T-cell (primary cell): ENCODE measurements around the gene NKX3-2. TPM values are rescaled to one million over a fixed set of nuclear protein-coding genes. Genes with fewer than 3 reads are reported as not detected.

ENCODE experiments used
- ATAC-seq, 4 experiments: fragments of 200-7000 bp in 3 of 4; fragments of 150-1000 bp in 1 of 4; cut with Tn5 transposase; replicated peaks in 1 of 4; 1 replicate in 3 of 4; 2 replicates in 1 of 4; pipeline ENCODE4 v1.10.0; 2021; ENCODE audit warnings: moderate library complexity in 3 of 4, mild to moderate bottlenecking in 2 of 4, moderate number of reproducible peaks in 1 of 4
- CTCF ChIA-PET, 2 donors: fragments of 300-600 bp; sonication (Branson Sonifier 250); formaldehyde crosslinking; loops; one replicate each; lab custom pipeline; 2022; ENCODE audit warnings: antibody characterized with exemption in 2 of 2; lab: Charles Lee
- POLR2A ChIA-PET, 2 donors: fragments of 300-600 bp; sonication (Branson Sonifier 250); formaldehyde crosslinking; loops; one replicate each; lab custom pipeline; 2022; ENCODE audit warnings: antibody characterized with exemption in 2 of 2; lab: Charles Lee
- DNase-seq, 35 experiments: peaks; one replicate each; pipeline versions ENCODE4 v3.0.0 to v3.0.0-alpha.2; 2013 to 2023
- H3K27ac ChIP-seq: one replicate; pipeline ENCODE4 v1.5.1; 2013; ENCODE audit warnings: low read length
- H3K27me3 ChIP-seq, 2 experiments: replicated peaks in 1 of 2; 1 replicate in 1 of 2; 2 replicates in 1 of 2; pipeline versions ENCODE4 v1.6.1 to v1.7.0; 2013; ENCODE audit warnings: low read length in 1 of 2, mixed read lengths in 1 of 2; ENCODE audit not compliant: control insufficient read depth in 2 of 2, insufficient read depth in 2 of 2; ENCODE audit errors: extremely low read depth in 1 of 2
- H3K36me3 ChIP-seq, 2 donors: 1 replicate in 1 of 2; 2 replicates in 1 of 2; pipeline versions ENCODE4 v1.6.1 to v1.7.0; 2013; ENCODE audit warnings: low read length in 1 of 2; ENCODE audit not compliant: control insufficient read depth in 2 of 2, insufficient read depth in 1 of 2; ENCODE audit errors: extremely low read depth in 1 of 2
- H3K4me1 ChIP-seq, 2 experiments: 1 replicate in 1 of 2; 2 replicates in 1 of 2; pipeline versions ENCODE4 v1.6.1 to v1.7.0; 2013; ENCODE audit warnings: low read length in 2 of 2, mixed read lengths in 1 of 2; ENCODE audit not compliant: insufficient read depth in 2 of 2, control insufficient read depth in 1 of 2; ENCODE audit errors: extremely low read depth in 1 of 2
- H3K4me3 ChIP-seq, 2 donors: 1 replicate in 1 of 2; 2 replicates in 1 of 2; pipeline versions ENCODE4 v1.5.1 to v1.7.0; 2013; ENCODE audit warnings: mild to moderate bottlenecking in 2 of 2, low read length in 1 of 2, moderate library complexity in 1 of 2; ENCODE audit not compliant: control insufficient read depth in 1 of 2; ENCODE audit errors: extremely low read depth in 1 of 2
- H3K9me3 ChIP-seq: 2 replicates; pipeline ENCODE4 v1.7.0; 2013
- H3K27ac Mint-ChIP-seq, 2 donors: one replicate each; pipeline ENCODE4 v1.8.0; 2020 to 2021; ENCODE audit warnings: mild to moderate bottlenecking in 2 of 2, mixed read lengths in 2 of 2
- H3K27me3 Mint-ChIP-seq, 2 donors: one replicate each; pipeline ENCODE4 v1.8.0; 2021 to 2022; ENCODE audit warnings: mixed read lengths in 2 of 2
- H3K36me3 Mint-ChIP-seq: one replicate; pipeline ENCODE4 v1.8.0; 2021; ENCODE audit warnings: mixed read lengths
- H3K4me1 Mint-ChIP-seq, 3 donors: one replicate each; pipeline ENCODE4 v1.8.0; 2020 to 2022; ENCODE audit warnings: mixed read lengths in 3 of 3, mild to moderate bottlenecking in 1 of 3
- H3K4me3 Mint-ChIP-seq, 3 donors: one replicate each; pipeline ENCODE4 v1.8.0; 2020 to 2022; ENCODE audit warnings: mild to moderate bottlenecking in 3 of 3, mixed read lengths in 3 of 3, moderate library complexity in 3 of 3
- H3K9me3 Mint-ChIP-seq, 3 donors: one replicate each; pipeline ENCODE4 v1.8.0; 2020 to 2022; ENCODE audit warnings: mixed read lengths in 3 of 3
- WGBS: methylation state at CpG from one replicate; pipeline ENCODE4 v1.1.5; 2013; ENCODE audit warnings: missing lambda C conversion rate; ENCODE audit not compliant: insufficient coverage; 5-methylcytosine and 5-hydroxymethylcytosine counted together
- total RNA-seq, 35 experiments: library from RNA in 6 of 35; stranded (reverse) in 6 of 35; fragments of 120-200 nt in 1 of 35; gene quantifications; one replicate each; pipeline versions ENCODE4 v1.2.1 to v1.2.4 and lab custom pipeline; 2013 to 2026

Gene NKX3-2
- total RNA-seq, 5 donors from 2014 or later (not counting 1 experiment from before 2014, with no cell fraction given) = not detected

- H3K4me3 ChIP-seq = no peak overlapping the region
- H3K4me1 ChIP-seq = no peaks in the 10 kb centered on the region
- no peak for DNase-seq
- H3K27me3 ChIP-seq = peaks cover 0 to 11% of the 10 kb centered on the region in 2 experiments
- no CpG with 5 or more reads among the region's 1 CpG for WGBS
- H3K9me3 Mint-ChIP-seq = no peaks in the 10 kb centered on the region
- H3K36me3 ChIP-seq = no peaks in the 10 kb centered on the region
- no peak overlapping the region for H3K27ac ChIP-seq
- H3K36me3 Mint-ChIP-seq = no peaks in the 10 kb centered on the region
- POLR2A ChIA-PET = no interaction called here
- H3K4me3 Mint-ChIP-seq = no peak overlapping the region
- CTCF ChIA-PET = no interaction called here
- peaks cover 18 to 31% of the 10 kb centered on the region in 2 donors for H3K27me3 Mint-ChIP-seq
- H3K4me1 Mint-ChIP-seq = no peaks in the 10 kb centered on the region
- no peak for ATAC-seq
- no peaks in the 10 kb centered on the region for H3K9me3 ChIP-seq
- H3K27ac Mint-ChIP-seq = no peak overlapping the region
Measured at GRCh38 chr4:13509442-13509841, 34.9 kb downstream of the NKX3-2 start.

- H3K4me1 ChIP-seq = no peaks in the 10 kb centered on the region
- no peaks in the 10 kb centered on the region for H3K4me1 Mint-ChIP-seq
- no peak for ATAC-seq
- no peak overlapping the region for H3K4me3 Mint-ChIP-seq
- peaks cover 0 to 4% of the 10 kb centered on the region in 2 experiments for H3K27me3 ChIP-seq
- no peak overlapping the region for H3K27ac Mint-ChIP-seq
- peaks cover 19 to 21% of the 10 kb centered on the region in 2 donors for H3K27me3 Mint-ChIP-seq
- H3K9me3 ChIP-seq = no peaks in the 10 kb centered on the region
- no peak overlapping the region for H3K27ac ChIP-seq
- H3K9me3 Mint-ChIP-seq = no peaks in the 10 kb centered on the region
- H3K4me3 ChIP-seq = no peak overlapping the region
- H3K36me3 ChIP-seq = no peaks in the 10 kb centered on the region
- no peak for DNase-seq
- 100% methylated on average over 1 of the region's 5 CpGs for WGBS
- no peaks in the 10 kb centered on the region for H3K36me3 Mint-ChIP-seq
- POLR2A ChIA-PET = no interaction called here
- CTCF ChIA-PET = interaction anchor here in 1 of 2 donors (0.6 kb wide), 1 partner anchor 1504 kb away, joined by 5 read pairs; no protein-coding TSS in a partner anchor
Measured at GRCh38 chr4:13504374-13504773, 39.9 kb downstream of the NKX3-2 start.

- no peaks in the 10 kb centered on the region for H3K9me3 ChIP-seq
- no CpG with 5 or more reads among the region's 1 CpG for WGBS
- Mint-ChIP-seq H3K4me3 (no peak overlapping the region), H3K36me3 (peaks cover 3% of the 10 kb centered on the region), H3K9me3 (peaks cover 0 to 3% (median 0%) of the 10 kb centered on the region in 3 donors), H3K4me1 (no peaks in the 10 kb centered on the region), H3K27me3 (peaks cover 48 to 53% of the 10 kb centered on the region in 2 donors), H3K27ac (no peak overlapping the region)
- DNase-seq = no peak
- ChIA-PET CTCF (interaction anchor here in 1 of 2 donors (1.1 kb wide), 1 partner anchor 156 kb away, joined by 4 read pairs; no protein-coding TSS in a partner anchor), POLR2A (no interaction called here)
- H3K36me3 ChIP-seq = no peaks in the 10 kb centered on the region
- no peak overlapping the region for H3K27ac ChIP-seq
- peaks cover 4 to 6% of the 10 kb centered on the region in 2 experiments for H3K27me3 ChIP-seq
- H3K4me3 ChIP-seq = no peak overlapping the region
- no peaks in the 10 kb centered on the region for H3K4me1 ChIP-seq
- ATAC-seq = no peak
Measured at GRCh38 chr4:13498469-13498868, 45.8 kb downstream of the NKX3-2 start.

GRCh38 chr4:13496605-13497004 is 47.7 kb downstream of the NKX3-2 start:
- CTCF ChIA-PET = interaction anchor here in 1 of 2 donors (0.6 to 0.7 kb wide), 2 partner anchors 25 to 65 kb away, joined by 3 read pairs; no protein-coding TSS in a partner anchor
- no CpG with 5 or more reads among the region's 2 CpGs for WGBS
- Histone ChIP-seq H3K9me3 (no peaks in the 10 kb centered on the region), H3K4me3 (no peak overlapping the region), H3K4me1 (no peaks in the 10 kb centered on the region), H3K36me3 (no peaks in the 10 kb centered on the region), H3K27me3 (peaks cover 6 to 9% of the 10 kb centered on the region in 2 experiments), H3K27ac (no peak overlapping the region)
- peaks cover 49 to 51% of the 10 kb centered on the region in 2 donors for H3K27me3 Mint-ChIP-seq
- H3K9me3 Mint-ChIP-seq = peaks cover 0 to 3% (median 0%) of the 10 kb centered on the region in 3 donors
- ATAC-seq (no peak), DNase-seq (no peak)
- H3K4me3 Mint-ChIP-seq = no peak overlapping the region
- H3K36me3 Mint-ChIP-seq = peaks cover 3% of the 10 kb centered on the region
- POLR2A ChIA-PET = interaction anchor here in 1 of 2 donors (1.0 kb wide), 1 partner anchor 9 kb away, joined by 3 read pairs; no protein-coding TSS in a partner anchor
- H3K27ac Mint-ChIP-seq = no peak overlapping the region
- H3K4me1 Mint-ChIP-seq = no peaks in the 10 kb centered on the region

GRCh38 chr4:13495753-13496152 is 48.6 kb downstream of the NKX3-2 start:
- Histone ChIP-seq H3K27ac (no peak overlapping the region), H3K4me1 (no peaks in the 10 kb centered on the region), H3K9me3 (no peaks in the 10 kb centered on the region), H3K36me3 (no peaks in the 10 kb centered on the region), H3K4me3 (no peak overlapping the region), H3K27me3 (peaks cover 11 to 12% of the 10 kb centered on the region in 2 experiments)
- CTCF ChIA-PET = interaction anchor here in 1 of 2 donors (0.6 kb wide), 1 partner anchor 51 kb away, joined by 3 read pairs; no protein-coding TSS in a partner anchor
- H3K36me3 Mint-ChIP-seq = peaks cover 3% of the 10 kb centered on the region
- no peak overlapping the region for H3K27ac Mint-ChIP-seq
- H3K4me3 Mint-ChIP-seq = no peak overlapping the region
- peaks cover 0 to 3% (median 0%) of the 10 kb centered on the region in 3 donors for H3K9me3 Mint-ChIP-seq
- no peaks in the 10 kb centered on the region for H3K4me1 Mint-ChIP-seq
- ATAC-seq (no peak), DNase-seq (no peak)
- POLR2A ChIA-PET = interaction anchor here in 1 of 2 donors (0.5 kb wide), 1 partner anchor 25 kb away, joined by 3 read pairs; no protein-coding TSS in a partner anchor
- peaks cover 45 to 51% of the 10 kb centered on the region in 2 donors for H3K27me3 Mint-ChIP-seq
- WGBS = no CpG with 5 or more reads among the region's 1 CpG

- H3K4me3 Mint-ChIP-seq = no peak overlapping the region
- ATAC-seq (no peak), DNase-seq (no peak)
- H3K4me3 ChIP-seq = no peak overlapping the region
- H3K4me1 Mint-ChIP-seq = no peaks in the 10 kb centered on the region
- H3K27ac ChIP-seq = no peak overlapping the region
- CTCF ChIA-PET = interaction anchor here in 1 of 2 donors (0.6 kb wide), 1 partner anchor 41 kb away, joined by 3 read pairs; no protein-coding TSS in a partner anchor
- POLR2A ChIA-PET = no interaction called here
- H3K27me3 Mint-ChIP-seq = peaks cover 45 to 56% of the 10 kb centered on the region in 2 donors
- H3K36me3 ChIP-seq = no peaks in the 10 kb centered on the region
- H3K9me3 Mint-ChIP-seq = peaks cover 0 to 3% (median 0%) of the 10 kb centered on the region in 3 donors
- H3K36me3 Mint-ChIP-seq = peaks cover 3% of the 10 kb centered on the region
- H3K4me1 ChIP-seq = no peaks in the 10 kb centered on the region
- H3K27ac Mint-ChIP-seq = no peak overlapping the region
- no peaks in the 10 kb centered on the region for H3K9me3 ChIP-seq
- H3K27me3 ChIP-seq = peaks cover 8 to 15% of the 10 kb centered on the region in 2 experiments
Measured at GRCh38 chr4:13493793-13494192, 50.5 kb downstream of the NKX3-2 start.
